SK-N-MC (cell line): ENCODE data around the gene ITGAD.

Experiments used
- DNase-seq: peaks from one replicate; pipeline ENCODE4 v3.0.0-alpha.2; 2011; ENCODE audit warnings: low read depth, low spot score
- H3K27ac ChIP-seq: fragments of 200-600 bp; sonication (generic); 2 replicates; pipeline ENCODE4 v1.5.1; 2016; ENCODE audit warnings: mixed run types
- H3K36me3 ChIP-seq: fragments of 200-600 bp; sonication (generic); 2 replicates; pipeline ENCODE4 v1.6.1; 2017; ENCODE audit warnings: antibody characterized with exemption, low read length, mixed read lengths; ENCODE audit not compliant: insufficient read depth
- H3K4me3 ChIP-seq: fragments of 200-600 bp; sonication (generic); 2 replicates; pipeline ENCODE4 v1.5.1; 2016
- H3K9ac ChIP-seq: fragments of 200-600 bp; sonication (generic); 2 replicates; pipeline ENCODE4 v1.8.0; 2017; ENCODE audit warnings: mixed run types, mixed read lengths; ENCODE audit not compliant: insufficient read length
- H3K9me3 ChIP-seq: fragments of 200-600 bp; sonication (generic); 2 replicates; pipeline ENCODE4 v1.6.1; 2017; ENCODE audit warnings: low read depth, mild to moderate bottlenecking, antibody characterized with exemption, low read length, moderate library complexity, mixed read lengths
- EZH2 ChIP-seq: fragments of 200-600 bp; sonication (generic); IDR thresholded peaks from one replicate; pipeline ENCODE4 v1.6.1; 2017; ENCODE audit warnings: antibody characterized with exemption
- FOXP2 ChIP-seq: optimal IDR thresholded peaks from 2 replicates; pipeline ENCODE3; 2011; ENCODE audit warnings: mild to moderate bottlenecking, moderate library complexity; ENCODE audit not compliant: insufficient read depth; ENCODE audit errors: extremely low read length, control extremely low read depth
- POLR2AphosphoS5 ChIP-seq: IDR thresholded peaks from 2 replicates; pipeline ENCODE4 v1.6.1; 2012; ENCODE audit warnings: mild to moderate bottlenecking, low read depth, low read length, borderline replicate concordance

ITGAD gene

DNA sequence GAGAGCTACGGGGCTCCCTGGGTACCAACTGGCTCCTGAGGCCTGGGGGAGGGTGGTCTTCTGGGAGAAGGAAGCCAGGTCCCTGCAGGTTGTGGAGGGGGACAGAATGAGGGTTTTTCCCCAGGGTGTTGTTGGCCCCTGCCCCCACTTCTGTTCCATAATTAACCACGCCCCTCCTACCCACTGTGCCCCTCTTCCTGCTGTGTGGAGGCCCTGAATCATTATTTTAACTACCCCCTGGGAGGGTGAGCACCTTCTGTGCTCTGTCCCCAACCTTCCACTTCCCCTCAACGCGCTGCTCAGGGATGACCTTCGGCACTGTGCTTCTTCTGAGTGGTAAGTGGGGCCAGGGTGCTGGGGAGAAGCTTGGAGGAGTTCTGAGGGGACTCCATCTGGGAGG lies at the start of gene ITGAD:
Gene ITGAD, plus strand, starts transcription at position 280 of the 400 bp plus-strand sequence. Its CDS starts 26 bp downstream, at position 306.
- TF ChIP-seq EZH2 (no peak), POLR2AphosphoS5 (no peak), FOXP2 (no peak)
- Histone ChIP-seq H3K9ac (no peak within 1 kb of the TSS), H3K27ac (no peak within 1 kb of the TSS), H3K4me3 (no peak within 1 kb of the TSS), H3K36me3 (no peaks in the 10 kb centered on the region), H3K9me3 (no peaks in the 10 kb centered on the region)
- no peak for DNase-seq

DNA sequence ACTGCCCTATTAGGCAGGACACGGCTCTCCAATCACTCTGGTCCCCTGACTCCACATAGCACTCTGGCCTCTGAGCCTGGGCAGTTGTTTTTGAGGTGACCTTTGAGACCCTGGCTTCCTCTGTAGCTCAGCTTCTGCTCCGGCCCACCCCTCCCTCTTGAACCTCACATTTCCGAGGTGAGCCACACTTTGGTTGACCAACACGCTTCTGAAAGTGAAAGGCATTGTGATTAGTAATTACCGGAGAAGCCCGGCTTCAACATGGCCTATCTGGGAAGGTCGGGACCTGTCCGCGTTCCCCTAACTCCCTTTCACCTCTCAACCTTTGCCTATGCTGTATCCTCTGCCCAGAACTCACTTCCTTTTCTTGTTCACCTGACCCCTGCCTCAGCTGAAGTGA lies 48.4 kb upstream of the ITGAD start:
- Histone ChIP-seq H3K27ac (no peak overlapping the region), H3K4me3 (no peak overlapping the region), H3K9ac (no peak overlapping the region), H3K9me3 (no peaks in the 10 kb centered on the region), H3K36me3 (no peaks in the 10 kb centered on the region)
- no peak for TF ChIP-seq EZH2
- no peak for TF ChIP-seq FOXP2
- TF ChIP-seq POLR2AphosphoS5, result no peak
- DNase-seq, result no peak

DNA sequence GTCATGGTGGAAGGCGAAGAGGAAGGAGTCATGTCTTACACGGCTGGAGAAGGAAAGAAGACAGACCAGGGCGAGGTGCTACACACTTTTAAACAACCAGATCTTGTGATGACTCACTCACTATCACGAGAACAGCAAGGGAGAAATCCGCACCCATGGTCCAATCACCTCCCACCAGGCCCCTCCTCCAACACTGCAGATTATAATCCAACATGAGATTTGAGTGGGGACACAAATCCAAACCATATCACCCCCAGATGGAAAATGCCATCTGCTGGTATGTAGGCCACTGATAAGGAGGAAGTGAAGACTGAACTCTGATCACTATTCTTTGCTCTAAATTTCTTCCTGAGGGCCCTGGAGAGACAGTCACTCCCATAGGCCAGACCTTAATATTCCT lies 45.7 kb upstream of the ITGAD start:
- no peak for TF ChIP-seq POLR2AphosphoS5
- no peak for TF ChIP-seq EZH2
- TF ChIP-seq FOXP2, result no peak
- Histone ChIP-seq H3K27ac (no peak overlapping the region), H3K36me3 (no peaks in the 10 kb centered on the region), H3K4me3 (no peak overlapping the region), H3K9me3 (no peaks in the 10 kb centered on the region), H3K9ac (no peak overlapping the region)
- DNase-seq, result no peak

DNA sequence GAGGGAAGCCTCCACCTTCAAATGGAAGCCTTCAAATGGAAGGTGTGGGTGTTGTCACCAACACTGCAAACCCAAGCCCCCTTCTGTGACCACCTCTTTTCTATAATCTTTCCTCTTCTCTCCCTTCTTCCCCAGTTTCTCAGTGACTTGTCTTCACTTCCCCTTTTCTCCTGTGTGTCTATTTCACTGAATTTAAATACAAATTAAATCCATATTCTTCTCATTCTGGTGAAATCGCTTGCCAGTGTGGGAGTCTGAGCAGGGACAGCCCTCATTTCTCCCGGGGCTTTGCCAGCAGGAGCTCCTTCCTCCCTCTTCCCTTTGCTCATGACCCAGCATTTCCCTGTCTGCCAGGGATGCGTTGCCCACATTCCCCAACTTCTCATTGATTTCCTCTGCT lies 44.6 kb upstream of the ITGAD start:
- Histone ChIP-seq H3K9ac (no peak overlapping the region), H3K27ac (no peak overlapping the region), H3K9me3 (no peaks in the 10 kb centered on the region), H3K4me3 (no peak overlapping the region), H3K36me3 (no peaks in the 10 kb centered on the region)
- no peak for TF ChIP-seq FOXP2
- TF ChIP-seq EZH2, result no peak
- TF ChIP-seq POLR2AphosphoS5, result no peak
- peak; percentile 6 for DNase-seq

DNA sequence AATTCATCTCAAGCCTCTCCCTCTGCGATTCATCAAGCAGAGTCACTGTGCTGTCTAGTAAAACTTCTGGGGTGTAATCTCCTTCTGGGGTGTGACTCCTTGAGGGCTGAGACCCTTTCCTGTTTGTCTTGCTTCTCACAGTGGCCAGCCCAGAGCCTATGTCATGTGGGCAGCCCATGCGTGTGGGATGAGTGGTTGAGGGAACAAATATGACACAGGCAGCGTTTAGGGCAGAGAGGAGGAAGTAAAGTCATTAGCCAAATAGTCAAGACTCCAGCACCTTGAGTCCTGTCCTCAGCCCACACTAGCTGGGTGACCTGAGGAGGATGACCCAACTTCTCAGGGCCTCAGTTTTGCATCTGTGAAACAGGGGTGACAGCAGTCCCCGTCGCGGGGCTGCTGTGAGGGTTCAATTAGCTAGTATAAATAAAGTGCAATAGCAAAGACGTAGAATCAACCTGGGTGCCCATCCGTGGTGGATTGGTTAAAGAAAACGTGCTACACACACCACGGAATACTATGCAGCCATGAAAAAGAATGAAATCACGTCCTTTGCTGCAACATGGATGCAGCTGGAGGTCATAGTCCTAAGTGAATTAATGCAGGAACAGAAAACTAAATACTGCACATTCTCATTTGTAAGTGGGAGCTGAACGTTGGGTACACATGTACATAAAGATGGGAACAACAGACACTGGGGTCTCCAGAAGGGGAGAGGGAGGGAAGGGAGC lies 42.7 kb upstream of the ITGAD start:
- no peak for DNase-seq
- Histone ChIP-seq H3K4me3 (no peak overlapping the region), H3K27ac (no peak overlapping the region), H3K9ac (no peak overlapping the region), H3K9me3 (no peaks in the 10 kb centered on the region), H3K36me3 (no peaks in the 10 kb centered on the region)
- TF ChIP-seq EZH2 (no peak), FOXP2 (no peak), POLR2AphosphoS5 (no peak)

DNA sequence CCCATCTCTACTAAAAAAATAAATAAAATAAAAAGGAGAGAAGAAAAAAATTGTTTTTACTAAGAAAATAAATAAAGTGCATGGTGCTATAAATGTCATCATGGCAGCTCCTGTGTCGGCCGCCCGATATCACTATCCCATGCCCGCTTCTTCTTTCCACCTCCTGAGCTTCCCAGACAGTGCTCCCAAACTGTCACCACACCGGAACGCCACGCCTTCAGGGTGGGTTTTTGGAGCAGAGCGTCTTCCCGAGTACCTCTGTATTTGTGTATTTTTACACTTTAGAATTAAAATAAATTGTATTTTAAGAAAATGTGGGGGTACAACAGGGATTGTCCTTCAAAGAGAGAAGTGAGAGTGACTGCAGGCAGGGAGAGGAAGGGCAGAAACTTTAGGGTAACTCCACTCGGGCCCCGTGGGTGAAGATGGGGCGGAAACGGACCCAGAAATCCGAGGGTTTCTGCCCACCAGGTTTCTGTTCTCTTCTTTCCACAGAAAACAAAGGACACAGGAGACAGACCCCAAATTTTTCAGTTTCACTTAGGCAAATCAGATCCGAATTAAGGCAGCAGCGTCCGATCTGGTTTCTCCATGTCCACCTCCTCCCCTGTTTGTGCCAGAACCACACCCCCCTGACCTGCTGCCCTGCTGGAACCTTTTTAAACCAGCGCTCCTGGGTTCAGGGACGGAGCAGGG lies 41.7 kb upstream of the ITGAD start:
- H3K9ac ChIP-seq, result no peak overlapping the region
- DNase-seq, result no peak
- H3K9me3 ChIP-seq, result no peaks in the 10 kb centered on the region
- H3K4me3 ChIP-seq, result no peak overlapping the region
- H3K36me3 ChIP-seq, result no peaks in the 10 kb centered on the region
- TF ChIP-seq EZH2 (no peak), POLR2AphosphoS5 (no peak), FOXP2 (no peak)
- H3K27ac ChIP-seq, result no peak overlapping the region

DNA sequence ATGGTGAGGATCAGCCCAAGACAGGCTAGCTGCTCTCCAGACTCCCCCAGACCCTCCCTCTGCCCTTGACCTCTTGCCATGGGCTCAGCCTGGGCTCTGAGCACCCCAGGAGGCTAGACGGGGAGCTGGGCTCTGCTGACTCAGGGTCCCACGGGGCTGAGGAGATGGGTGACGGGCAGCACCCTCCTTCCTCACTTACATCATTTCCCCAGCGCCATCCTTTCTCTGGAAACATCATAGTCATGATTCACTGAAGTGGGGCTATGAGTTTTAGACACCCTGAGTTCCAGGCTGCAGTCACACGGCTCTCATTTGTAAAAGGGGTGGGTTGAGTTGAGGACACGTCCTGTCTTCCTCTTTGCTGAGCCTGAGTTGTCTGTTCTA lies 41.2 kb upstream of the ITGAD start:
- Histone ChIP-seq H3K9me3 (no peaks in the 10 kb centered on the region), H3K27ac (no peak overlapping the region), H3K4me3 (no peak overlapping the region), H3K9ac (no peak overlapping the region), H3K36me3 (no peaks in the 10 kb centered on the region)
- TF ChIP-seq EZH2, result no peak
- TF ChIP-seq FOXP2, result no peak
- TF ChIP-seq POLR2AphosphoS5, result no peak
- no peak for DNase-seq

DNA sequence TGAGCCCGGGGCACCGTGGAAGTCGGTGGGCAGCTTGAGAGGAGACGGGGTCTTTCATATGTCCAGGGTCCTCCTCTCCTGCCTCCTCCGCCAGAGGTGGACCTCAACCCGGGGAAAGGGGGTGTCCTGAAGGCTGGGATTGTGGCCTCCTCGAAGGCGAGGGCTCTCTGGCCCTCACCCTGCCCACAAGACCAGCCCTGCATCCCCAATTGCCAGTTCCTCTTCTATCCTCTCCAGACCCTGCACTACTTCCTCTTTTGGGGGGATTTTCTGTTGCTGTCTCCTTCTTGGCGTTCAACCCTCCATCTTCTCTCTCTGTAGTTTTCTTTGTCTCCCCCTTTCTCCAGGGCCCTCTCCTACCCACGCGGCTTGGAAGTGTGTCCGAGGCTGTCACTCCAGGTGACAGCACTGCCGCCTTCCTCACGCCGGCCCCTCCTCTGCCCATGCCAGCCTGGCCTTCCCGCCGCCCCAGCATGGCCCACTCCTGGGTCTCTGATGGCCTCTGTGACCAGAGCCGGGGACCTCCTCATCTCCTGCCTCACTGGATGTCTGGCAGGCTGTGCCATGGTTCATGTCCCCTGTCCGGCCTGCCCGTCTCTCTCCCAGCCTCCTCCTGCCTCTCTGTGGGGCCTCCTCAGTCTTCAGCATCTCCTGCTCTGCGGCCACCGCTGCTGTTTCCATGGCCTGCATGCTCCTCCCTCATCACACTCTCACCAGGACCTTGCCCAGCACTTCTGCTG lies 40.6 kb upstream of the ITGAD start:
- no peak for DNase-seq
- H3K9ac ChIP-seq, result no peak overlapping the region

More for the DNA sequence above, 40.6 kb upstream of the ITGAD start:
- no peak for TF ChIP-seq POLR2AphosphoS5
- no peak for TF ChIP-seq EZH2
- no peak for TF ChIP-seq FOXP2
- Histone ChIP-seq H3K9me3 (no peaks in the 10 kb centered on the region), H3K27ac (no peak overlapping the region), H3K4me3 (no peak overlapping the region), H3K36me3 (no peaks in the 10 kb centered on the region)
